GM12801 (cell line): ENCODE data around the gene LRRC25.

Experiments used
- TF ChIP-seq, protein P1 (sequence below): IDR thresholded peaks from one replicate; pipeline ENCODE4 v1.5.1; 2011; ENCODE audit warnings: control low read depth; ENCODE audit not compliant: insufficient read length; ENCODE audit errors: extremely low read depth

Gene LRRC25

DNA sequence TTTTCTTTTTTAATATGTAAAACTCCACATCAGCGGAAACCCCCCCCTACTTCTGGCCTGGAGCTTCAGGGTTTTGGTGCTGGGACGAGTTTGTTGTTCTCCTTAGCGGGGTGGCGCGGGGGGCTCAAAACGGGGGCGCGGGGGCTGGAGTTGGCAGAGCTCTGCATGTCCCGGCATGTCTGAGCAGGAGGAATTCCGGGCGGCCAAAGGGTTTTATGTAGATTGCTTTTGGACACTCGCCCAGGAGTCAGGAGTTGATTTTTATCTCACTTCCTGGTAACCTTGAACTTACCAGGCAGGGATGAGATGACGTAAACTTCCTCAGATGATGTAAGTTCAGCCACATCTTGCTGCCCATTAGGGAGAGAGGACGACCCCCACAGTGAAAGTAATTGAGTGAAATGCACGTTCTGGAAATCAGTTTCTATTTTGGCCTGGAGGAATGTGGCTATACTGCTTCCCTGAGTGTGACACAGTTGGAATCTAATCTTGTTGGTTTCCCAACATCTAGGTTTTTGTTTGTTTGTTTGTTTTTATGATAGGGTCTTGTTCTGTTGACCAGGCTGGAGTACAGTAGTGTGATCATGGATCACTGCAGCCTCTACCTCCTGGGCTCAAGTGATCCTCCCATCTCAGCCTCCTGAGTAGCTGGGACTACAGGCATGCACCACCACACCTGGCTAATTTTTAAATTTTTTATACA lies 32.4 kb downstream of the LRRC25 start:
- TF ChIP-seq, protein P1, sequence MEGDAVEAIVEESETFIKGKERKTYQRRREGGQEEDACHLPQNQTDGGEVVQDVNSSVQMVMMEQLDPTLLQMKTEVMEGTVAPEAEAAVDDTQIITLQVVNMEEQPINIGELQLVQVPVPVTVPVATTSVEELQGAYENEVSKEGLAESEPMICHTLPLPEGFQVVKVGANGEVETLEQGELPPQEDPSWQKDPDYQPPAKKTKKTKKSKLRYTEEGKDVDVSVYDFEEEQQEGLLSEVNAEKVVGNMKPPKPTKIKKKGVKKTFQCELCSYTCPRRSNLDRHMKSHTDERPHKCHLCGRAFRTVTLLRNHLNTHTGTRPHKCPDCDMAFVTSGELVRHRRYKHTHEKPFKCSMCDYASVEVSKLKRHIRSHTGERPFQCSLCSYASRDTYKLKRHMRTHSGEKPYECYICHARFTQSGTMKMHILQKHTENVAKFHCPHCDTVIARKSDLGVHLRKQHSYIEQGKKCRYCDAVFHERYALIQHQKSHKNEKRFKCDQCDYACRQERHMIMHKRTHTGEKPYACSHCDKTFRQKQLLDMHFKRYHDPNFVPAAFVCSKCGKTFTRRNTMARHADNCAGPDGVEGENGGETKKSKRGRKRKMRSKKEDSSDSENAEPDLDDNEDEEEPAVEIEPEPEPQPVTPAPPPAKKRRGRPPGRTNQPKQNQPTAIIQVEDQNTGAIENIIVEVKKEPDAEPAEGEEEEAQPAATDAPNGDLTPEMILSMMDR: no peak

DNA sequence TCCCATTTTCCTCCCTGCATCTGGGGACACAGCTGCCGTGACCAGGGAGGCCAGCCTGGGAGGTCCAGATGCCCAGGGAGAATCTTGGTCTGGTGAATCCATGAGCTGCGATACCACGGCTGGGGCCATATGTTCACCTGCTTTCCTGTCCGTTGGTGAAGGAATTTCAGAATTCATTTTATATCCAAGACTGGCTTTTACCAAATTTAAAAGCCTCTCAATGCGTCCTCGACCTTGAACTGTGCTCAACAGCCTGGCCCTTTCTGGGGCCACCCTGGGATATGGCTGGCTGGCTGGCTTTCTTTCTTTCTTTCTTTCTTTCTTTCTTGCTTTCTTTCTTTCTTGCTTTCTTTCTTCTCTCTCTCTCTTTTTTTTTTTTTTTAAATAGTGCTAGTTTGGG lies 33.6 kb downstream of the LRRC25 start:
- TF ChIP-seq, protein P1: no peak

DNA sequence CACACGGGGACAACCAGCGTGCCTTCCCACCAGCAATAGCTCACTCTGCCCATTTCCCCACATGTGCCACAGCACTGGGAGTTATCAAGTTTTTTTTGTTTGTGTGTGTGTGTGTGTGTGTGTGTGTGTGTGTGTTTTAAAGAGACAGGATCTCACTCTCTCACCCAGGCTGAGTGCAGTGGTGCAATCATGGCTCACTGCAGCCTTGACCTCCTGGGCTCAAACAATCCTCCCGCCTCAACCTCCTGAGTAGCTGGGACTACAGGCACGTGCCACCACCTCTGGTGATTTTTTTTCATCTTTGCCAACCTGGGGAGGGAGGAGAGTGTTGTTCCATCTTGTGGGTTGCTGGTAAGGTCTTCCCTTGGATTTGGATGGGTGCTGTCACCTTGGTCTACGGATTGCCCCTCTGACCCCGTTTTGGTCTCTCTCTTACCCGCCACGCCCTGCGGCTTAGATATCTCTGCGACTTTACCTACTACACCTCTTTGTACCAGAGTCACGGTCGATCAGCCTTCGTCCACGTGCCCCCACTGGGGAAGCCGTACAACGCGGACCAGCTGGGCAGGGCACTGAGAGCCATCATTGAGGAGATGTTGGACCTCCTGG lies 34.4 kb downstream of the LRRC25 start:
- TF ChIP-seq, protein P1: no peak

DNA sequence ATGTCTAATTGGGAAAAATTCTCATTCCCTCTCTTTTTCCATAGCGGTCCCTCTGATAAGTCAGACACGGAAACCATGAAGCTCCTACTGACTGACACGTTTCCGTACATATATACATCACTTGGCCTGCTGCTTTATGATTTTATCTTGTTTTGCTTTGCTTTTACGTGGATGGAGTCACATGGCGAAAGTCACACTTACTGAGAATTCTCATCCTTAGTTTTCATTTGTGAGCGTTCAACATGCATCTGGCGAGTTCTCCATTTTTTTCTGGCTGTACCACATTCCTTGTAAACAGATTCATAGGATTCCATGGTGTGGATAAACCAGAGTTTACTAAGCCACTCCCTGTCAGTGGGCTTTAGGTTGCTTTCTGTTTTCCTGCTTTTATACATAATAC lies 35.8 kb downstream of the LRRC25 start:
- TF ChIP-seq, protein P1: no peak

DNA sequence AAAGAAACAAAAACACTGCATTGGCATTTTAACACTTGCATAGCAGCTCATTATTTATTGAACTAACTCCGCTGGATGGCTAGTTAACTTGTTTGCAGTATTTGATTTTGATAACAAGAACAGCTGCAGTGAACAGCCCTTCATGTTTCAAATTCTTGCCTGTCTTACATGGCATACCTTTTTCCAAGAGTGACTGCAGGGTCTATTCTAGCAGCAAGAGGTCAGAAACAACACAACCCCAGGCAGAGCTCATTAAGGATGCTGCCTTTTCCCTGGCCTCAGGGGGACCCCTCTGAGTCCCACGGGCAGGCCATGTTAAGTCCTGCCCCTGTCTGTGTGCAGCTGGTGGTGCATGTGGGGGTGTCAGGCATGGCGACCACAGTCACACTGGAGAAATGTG lies 40.4 kb downstream of the LRRC25 start:
- TF ChIP-seq, protein P1: no peak

DNA sequence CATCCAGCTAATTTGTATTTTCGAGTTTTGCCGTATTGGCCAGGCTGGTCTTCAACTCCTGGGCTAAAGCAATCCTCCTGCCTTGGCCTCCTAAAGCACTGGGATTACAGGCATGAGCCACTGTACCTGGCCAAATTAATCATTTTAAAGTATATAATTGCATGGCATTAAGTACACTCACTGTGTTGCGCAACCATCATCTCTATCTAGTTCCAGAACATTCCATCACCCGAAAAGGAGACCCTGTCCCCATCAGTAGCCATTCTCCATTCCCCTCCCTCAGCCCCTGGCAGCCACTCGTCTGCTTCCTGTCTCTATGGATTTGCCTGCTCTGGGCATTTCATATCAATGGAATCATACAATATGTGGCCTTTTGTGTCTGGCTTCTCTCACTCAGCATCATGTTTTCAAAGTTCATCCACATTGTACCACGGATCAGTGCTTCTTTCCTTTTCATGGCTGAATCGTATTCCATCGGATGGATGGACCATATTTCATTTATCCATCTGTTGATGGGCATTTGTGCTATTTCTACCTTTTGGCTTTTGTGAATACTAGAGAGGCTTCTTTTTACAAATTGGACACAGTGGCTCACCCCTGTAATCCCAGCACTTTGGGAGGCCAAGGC lies 43.9 kb downstream of the LRRC25 start:
- TF ChIP-seq, protein P1: no peak

DNA sequence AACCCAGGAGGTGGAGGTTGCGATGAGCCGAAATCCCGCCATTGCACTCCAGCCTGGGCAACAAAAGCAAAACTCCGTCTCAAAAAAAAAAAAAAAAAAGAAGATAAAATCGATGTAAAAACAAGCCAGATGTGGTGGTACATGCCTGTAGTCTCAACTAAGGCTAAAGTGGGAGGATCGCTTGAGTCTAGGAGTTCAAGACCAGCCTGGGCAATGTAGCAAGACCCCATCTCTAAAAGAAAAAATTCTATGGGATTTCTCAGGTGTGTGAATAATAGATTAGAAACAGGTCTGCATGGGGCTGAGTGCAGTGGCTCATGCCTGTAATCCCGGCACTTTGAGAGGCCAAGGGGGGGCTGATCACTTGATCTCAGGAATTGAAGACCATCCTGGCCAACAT lies 45.9 kb downstream of the LRRC25 start:
- TF ChIP-seq, protein P1: no peak
